Karpas-422 (cell line): ENCODE data around the gene BARD1. TPM values are rescaled to one million over a fixed set of nuclear protein-coding genes. Genes with fewer than 3 reads are reported as not detected.

ENCODE experiments used
- DNase-seq: peaks from one replicate; pipeline ENCODE4 v3.0.0-alpha.2; 2015
- H2AFZ ChIP-seq: fragments of 200-600 bp; sonication (generic); 2 replicates; pipeline ENCODE4 v1.6.1; 2014; ENCODE audit warnings: antibody characterized with exemption, low read length, mixed read lengths
- H3K27ac ChIP-seq: fragments of 200-600 bp; sonication (generic); 2 replicates; pipeline ENCODE4 v1.5.1; 2014; ENCODE audit warnings: mild to moderate bottlenecking, low read length, moderate library complexity
- H3K27me3 ChIP-seq: fragments of 200-600 bp; sonication (generic); 2 replicates; pipeline ENCODE4 v1.6.1; 2014; ENCODE audit warnings: low read length, mixed read lengths
- H3K36me3 ChIP-seq: fragments of 200-600 bp; sonication (generic); 2 replicates; pipeline ENCODE4 v1.6.1; 2014; ENCODE audit warnings: low read length, mixed read lengths; ENCODE audit not compliant: insufficient read depth
- H3K4me1 ChIP-seq: fragments of 200-600 bp; sonication (generic); 2 replicates; pipeline ENCODE4 v1.6.1; 2014; ENCODE audit warnings: mild to moderate bottlenecking, low read length, mixed read lengths
- H3K4me2 ChIP-seq: fragments of 200-600 bp; sonication (generic); 2 replicates; pipeline ENCODE4 v1.6.1; 2014; ENCODE audit warnings: low read length, low read depth, mild to moderate bottlenecking; ENCODE audit not compliant: poor library complexity, severe bottlenecking
- H3K4me3 ChIP-seq: fragments of 200-600 bp; sonication (generic); 2 replicates; pipeline ENCODE4 v1.5.1; 2014; ENCODE audit warnings: mild to moderate bottlenecking, antibody characterized with exemption, low read length, mixed read lengths
- H3K79me2 ChIP-seq: fragments of 200-600 bp; sonication (generic); 2 replicates; pipeline ENCODE4 v1.6.1; 2014; ENCODE audit warnings: mild to moderate bottlenecking, low read length, mixed read lengths
- H3K9ac ChIP-seq: fragments of 200-600 bp; sonication (generic); 2 replicates; pipeline ENCODE4 v1.6.0; 2014; ENCODE audit warnings: low read length
- H3K9me2 ChIP-seq: fragments of 200-600 bp; sonication (generic), shearing (Covaris generic); replicated peaks from 2 replicates; pipeline ENCODE4 v1.6.0; 2014; ENCODE audit warnings: mild to moderate bottlenecking, low read length, moderate library complexity; ENCODE audit not compliant: insufficient read depth
- H3K9me3 ChIP-seq: fragments of 300-700, 200-600 bp; sonication (generic); 2 replicates; pipeline ENCODE4 v1.6.1; 2014; ENCODE audit warnings: low read length, mixed read lengths
- H4K20me1 ChIP-seq: fragments of 200-600 bp; sonication (generic); 2 replicates; pipeline ENCODE4 v1.6.1; 2014; ENCODE audit warnings: mild to moderate bottlenecking, antibody characterized with exemption, low read length, low read depth; ENCODE audit not compliant: insufficient read depth
- total RNA-seq: library from RNA; depleted of rRNA; stranded (reverse); fragments of >200 nt; shearing (Covaris generic); gene quantifications from 2 replicates; pipeline ENCODE4 v1.2.3, GENCODE V29; 2014; ENCODE audit warnings: low replicate concordance

BARD1 gene
- total RNA-seq, 1 experiment from 2014 or later: 78.0 TPM

- no peaks in the 10 kb centered on the region for H3K36me3 ChIP-seq
- H3K9ac ChIP-seq: no peak overlapping the region
- no peaks in the 10 kb centered on the region for H3K79me2 ChIP-seq
- H3K9me2 ChIP-seq: no peaks in the 10 kb centered on the region
- no peak overlapping the region for H2AFZ ChIP-seq
- H3K4me3 ChIP-seq: no peak overlapping the region
- no peak for DNase-seq
- no peak overlapping the region for H3K27ac ChIP-seq
- H4K20me1 ChIP-seq: no peaks in the 10 kb centered on the region
- no peaks in the 10 kb centered on the region for H3K4me1 ChIP-seq
- H3K27me3 ChIP-seq: no peaks in the 10 kb centered on the region
- no peak overlapping the region for H3K4me2 ChIP-seq
- no peaks in the 10 kb centered on the region for H3K9me3 ChIP-seq
Observed at GRCh38 chr2:214816008-214816533, 6.6 kb upstream of the BARD1 start.

- H2AFZ ChIP-seq: peak overlapping the region; percentile 100; the same call in 1 of the 2 replicates
- no peaks in the 10 kb centered on the region for H3K27me3 ChIP-seq
- peak overlapping the region; percentile 84 for H3K9ac ChIP-seq
- H4K20me1 ChIP-seq: no peaks in the 10 kb centered on the region; the same call in 1 of the 2 replicates
- no peak for DNase-seq
- peak overlapping the region; percentile 71 for H3K4me3 ChIP-seq
- peaks cover 38% of the 10 kb centered on the region for H3K79me2 ChIP-seq
- H3K4me1 ChIP-seq: peaks cover 30% of the 10 kb centered on the region
- no peaks in the 10 kb centered on the region for H3K9me3 ChIP-seq
- H3K36me3 ChIP-seq: 0 out of 2 replicates have a peak, but pooled peaks cover 9% of the 10 kb centered on the region
- peak overlapping the region; percentile 97 for H3K4me2 ChIP-seq
- H3K27ac ChIP-seq: no peak overlapping the region
- H3K9me2 ChIP-seq: no peaks in the 10 kb centered on the region
Observed at GRCh38 chr2:214810671-214811070, 1.2 kb upstream of the BARD1 start.

GRCh38 chr2:214809751-214810564, 475 bp upstream of the BARD1 start:
- Histone ChIP-seq H2AFZ (peak overlapping the region; percentile 100), H3K79me2 (peaks cover 45% of the 10 kb centered on the region), H3K27me3 (no peaks in the 10 kb centered on the region), H3K9ac (peak overlapping the region; percentile 96), H3K9me3 (no peaks in the 10 kb centered on the region), H3K9me2 (no peaks in the 10 kb centered on the region), H4K20me1 (no peaks in the 10 kb centered on the region; the same call in 1 of the 2 replicates), H3K36me3 (peaks cover 14% of the 10 kb centered on the region; the same call in 1 of the 2 replicates), H3K4me2 (peak overlapping the region; percentile 97), H3K27ac (peak overlapping the region; percentile 91; the same call in 1 of the 2 replicates), H3K4me3 (peak overlapping the region; percentile 91), H3K4me1 (peaks cover 37% of the 10 kb centered on the region)
- DNase-seq: peak; percentile 99

- peak; percentile 47 for DNase-seq
- H3K9me3 ChIP-seq: no peaks in the 10 kb centered on the region
- no peaks in the 10 kb centered on the region for H3K9me2 ChIP-seq
- H3K27me3 ChIP-seq: no peaks in the 10 kb centered on the region
- H2AFZ ChIP-seq: no peak overlapping the region
- H3K27ac ChIP-seq: peak overlapping the region; percentile 91
- H3K9ac ChIP-seq: peak overlapping the region; percentile 96
- peak overlapping the region; percentile 91 for H3K4me3 ChIP-seq
- peaks cover 22% of the 10 kb centered on the region for H3K36me3 ChIP-seq
- H3K4me1 ChIP-seq: peaks cover 48% of the 10 kb centered on the region
- peaks cover 68% of the 10 kb centered on the region for H3K79me2 ChIP-seq
- peaks cover 4% of the 10 kb centered on the region; the same call in 1 of the 2 replicates for H4K20me1 ChIP-seq
- H3K4me2 ChIP-seq: peak overlapping the region; percentile 90
Observed at GRCh38 chr2:214807653-214808052, 1.8 kb downstream of the BARD1 start.

- Histone ChIP-seq H3K9me3 (no peaks in the 10 kb centered on the region), H3K79me2 (peaks cover 98% of the 10 kb centered on the region), H4K20me1 (peaks cover 4% of the 10 kb centered on the region; the same call in 1 of the 2 replicates), H3K9me2 (no peaks in the 10 kb centered on the region), H3K4me1 (peaks cover 76% of the 10 kb centered on the region), H3K4me2 (no peak overlapping the region), H2AFZ (no peak overlapping the region), H3K27ac (no peak overlapping the region), H3K36me3 (peaks cover 38% of the 10 kb centered on the region), H3K27me3 (no peaks in the 10 kb centered on the region), H3K4me3 (no peak overlapping the region), H3K9ac (no peak overlapping the region)
- no peak for DNase-seq
Observed at GRCh38 chr2:214801768-214802397, 7.6 kb downstream of the BARD1 start.

GRCh38 chr2:214801068-214801467, 8.4 kb downstream of the BARD1 start:
- H3K79me2 ChIP-seq: peaks cover 98% of the 10 kb centered on the region
- no peaks in the 10 kb centered on the region for H3K9me2 ChIP-seq
- H3K27me3 ChIP-seq: no peaks in the 10 kb centered on the region
- H3K27ac ChIP-seq: no peak overlapping the region
- H3K36me3 ChIP-seq: peaks cover 42% of the 10 kb centered on the region
- no peak overlapping the region for H3K4me2 ChIP-seq
- peaks cover 4% of the 10 kb centered on the region; the same call in 1 of the 2 replicates for H4K20me1 ChIP-seq
- DNase-seq: no peak
- no peaks in the 10 kb centered on the region for H3K9me3 ChIP-seq
- no peak overlapping the region for H2AFZ ChIP-seq
- peaks cover 74% of the 10 kb centered on the region for H3K4me1 ChIP-seq
- no peak overlapping the region for H3K4me3 ChIP-seq
- H3K9ac ChIP-seq: no peak overlapping the region

GRCh38 chr2:214800180-214800579, 9.3 kb downstream of the BARD1 start:
- Histone ChIP-seq H3K36me3 (peaks cover 47% of the 10 kb centered on the region), H3K79me2 (peaks cover 98% of the 10 kb centered on the region), H3K4me3 (no peak overlapping the region), H4K20me1 (0 out of 2 replicates have a peak, but pooled peaks cover 4% of the 10 kb centered on the region), H3K27me3 (no peaks in the 10 kb centered on the region), H3K27ac (no peak overlapping the region), H2AFZ (no peak overlapping the region), H3K9me2 (no peaks in the 10 kb centered on the region), H3K4me1 (peaks cover 66% of the 10 kb centered on the region), H3K9ac (no peak overlapping the region), H3K4me2 (no peak overlapping the region), H3K9me3 (no peaks in the 10 kb centered on the region)
- no peak for DNase-seq

- Histone ChIP-seq H3K4me1 (peaks cover 45% of the 10 kb centered on the region), H3K4me3 (no peak overlapping the region), H3K9ac (no peak overlapping the region), H3K9me2 (no peaks in the 10 kb centered on the region), H3K27ac (no peak overlapping the region), H2AFZ (no peak overlapping the region), H3K27me3 (no peaks in the 10 kb centered on the region), H3K9me3 (no peaks in the 10 kb centered on the region), H3K4me2 (no peak overlapping the region), H3K36me3 (peaks cover 53% of the 10 kb centered on the region), H3K79me2 (peaks cover 96% of the 10 kb centered on the region), H4K20me1 (no peaks in the 10 kb centered on the region)
- no peak for DNase-seq
Observed at GRCh38 chr2:214796911-214797310, 12.6 kb downstream of the BARD1 start.
